Measurements from ENCODE around the gene RPL38. TPM values are rescaled to one million over a fixed set of nuclear protein-coding genes. Genes with fewer than 3 reads are reported as not detected.

The RPL38 gene
- total RNA-seq, 1 donor from 2014 or later = 436 TPM

- FAIRE-seq (no peak), DNase-seq (ENCODE audit: low read depth) (no peak)
- Histone ChIP-seq H3K36me3 (ENCODE audit: control insufficient read depth, insufficient read depth, low read length) (no peaks in the 10 kb centered on the region), H3K4me3 (ENCODE audit: low read depth, low read length) (no peak overlapping the region), H3K27me3 (ENCODE audit: control insufficient read depth, insufficient read depth, low read length) (peaks cover 3% of the 10 kb centered on the region)
- no peak for TF ChIP-seq CTCF (IDR thresholded peaks at IDR 0.05; ENCODE audit: insufficient read depth, low read length, severe bottlenecking)
These were observed 13.0 kb downstream of the RPL38 start for GRCh38 chr17:74216505-74216904.

GRCh38 chr17:74217037-74217730 lies 13.7 kb downstream of the RPL38 start:
- FAIRE-seq = peak; percentile 13
- H3K4me3 ChIP-seq (ENCODE audit: low read depth, low read length) = no peak overlapping the region
- TF ChIP-seq CTCF (IDR thresholded peaks at IDR 0.05; ENCODE audit: insufficient read depth, low read length, severe bottlenecking) = no peak
- H3K27me3 ChIP-seq (ENCODE audit: control insufficient read depth, insufficient read depth, low read length) = peaks cover 3% of the 10 kb centered on the region
- no peak for DNase-seq (ENCODE audit: low read depth)
- no peaks in the 10 kb centered on the region for H3K36me3 ChIP-seq (ENCODE audit: control insufficient read depth, insufficient read depth, low read length)

- DNase-seq (ENCODE audit: low read depth) (no peak), FAIRE-seq (no peak)
- H3K36me3 ChIP-seq (ENCODE audit: control insufficient read depth, insufficient read depth, low read length) = no peaks in the 10 kb centered on the region
- no peak overlapping the region for H3K4me3 ChIP-seq (ENCODE audit: low read depth, low read length)
- no peak for TF ChIP-seq CTCF (IDR thresholded peaks at IDR 0.05; ENCODE audit: insufficient read depth, low read length, severe bottlenecking)
- H3K27me3 ChIP-seq (ENCODE audit: control insufficient read depth, insufficient read depth, low read length) = peaks cover 3% of the 10 kb centered on the region
These were observed 14.4 kb downstream of the RPL38 start for GRCh38 chr17:74217888-74218287.

- Histone ChIP-seq H3K4me3 (ENCODE audit: low read depth, low read length) (no peak overlapping the region), H3K36me3 (ENCODE audit: control insufficient read depth, insufficient read depth, low read length) (no peaks in the 10 kb centered on the region), H3K27me3 (ENCODE audit: control insufficient read depth, insufficient read depth, low read length) (peaks cover 3% of the 10 kb centered on the region)
- no peak for DNase-seq (ENCODE audit: low read depth)
- no peak for TF ChIP-seq CTCF (IDR thresholded peaks at IDR 0.05; ENCODE audit: insufficient read depth, low read length, severe bottlenecking)
- FAIRE-seq = no peak
These were observed 15.0 kb downstream of the RPL38 start for GRCh38 chr17:74218436-74218835.

GRCh38 chr17:74219576-74220133 lies 16.2 kb downstream of the RPL38 start:
- FAIRE-seq = no peak
- no peak for TF ChIP-seq CTCF (IDR thresholded peaks at IDR 0.05; ENCODE audit: insufficient read depth, low read length, severe bottlenecking)
- H3K27me3 ChIP-seq (ENCODE audit: control insufficient read depth, insufficient read depth, low read length) = no peaks in the 10 kb centered on the region
- no peaks in the 10 kb centered on the region for H3K36me3 ChIP-seq (ENCODE audit: control insufficient read depth, insufficient read depth, low read length)
- H3K4me3 ChIP-seq (ENCODE audit: low read depth, low read length) = no peak overlapping the region
- DNase-seq (ENCODE audit: low read depth) = no peak

- Histone ChIP-seq H3K4me3 (ENCODE audit: low read depth, low read length) (no peak overlapping the region), H3K36me3 (ENCODE audit: control insufficient read depth, insufficient read depth, low read length) (no peaks in the 10 kb centered on the region), H3K27me3 (ENCODE audit: control insufficient read depth, insufficient read depth, low read length) (no peaks in the 10 kb centered on the region)
- DNase-seq (ENCODE audit: low read depth) (no peak), FAIRE-seq (no peak)
- TF ChIP-seq CTCF (IDR thresholded peaks at IDR 0.05; ENCODE audit: insufficient read depth, low read length, severe bottlenecking) = no peak
These were observed 16.7 kb downstream of the RPL38 start for GRCh38 chr17:74220219-74220618.
